Natural killer cell treated with Interleukin-12 subunit alpha and Interleukin-12 subunit beta and Interleukin-15 and Interleukin-18, amount 100 ng/mL, for 72 hours (primary cell): Measurements from ENCODE around the gene CEMIP. TPM values are rescaled to one million over a fixed set of nuclear protein-coding genes. Genes with fewer than 3 reads are reported as not detected.

Source experiments
- ATAC-seq, 2 donors: fragments of 150-1000 bp; cut with Tn5 transposase in 1 of 2; sonication (Bioruptor Pico), chemical (Tn5 transposase) in 1 of 2; 2 replicates each; pipeline ENCODE4 v1.10.0; 2021
- DNase-seq: peaks from one replicate; pipeline ENCODE4 v3.0.0; 2022; ENCODE audit warnings: low spot score
- H3K27ac Mint-ChIP-seq, 2 donors: 1 replicate in 1 of 2; 2 replicates in 1 of 2; pipeline ENCODE4 v1.8.0; 2022; ENCODE audit warnings: mixed read lengths in 2 of 2, mild to moderate bottlenecking in 1 of 2, moderate library complexity in 1 of 2
- H3K27me3 Mint-ChIP-seq, 2 donors: 1 replicate in 1 of 2; 2 replicates in 1 of 2; pipeline ENCODE4 v1.8.0; 2022; ENCODE audit warnings: mixed read lengths in 2 of 2
- H3K36me3 Mint-ChIP-seq: one replicate; pipeline ENCODE4 v1.8.0; 2022; ENCODE audit warnings: mixed read lengths
- H3K4me1 Mint-ChIP-seq, 2 donors: 1 replicate in 1 of 2; 2 replicates in 1 of 2; pipeline ENCODE4 v1.8.0; 2022; ENCODE audit warnings: low read depth in 2 of 2, mixed read lengths in 2 of 2, mild to moderate bottlenecking in 1 of 2
- H3K4me3 Mint-ChIP-seq: one replicate; pipeline ENCODE4 v1.8.0; 2022; ENCODE audit warnings: mixed read lengths
- H3K9me3 Mint-ChIP-seq: 2 replicates; pipeline ENCODE4 v1.8.0; 2022; ENCODE audit warnings: mixed read lengths
- total RNA-seq, 2 donors: library from RNA; stranded (reverse); gene quantifications; one replicate each; pipeline ENCODE4 v1.2.3, GENCODE V29; 2022

CEMIP gene
- total RNA-seq, 2 donors from 2014 or later, result 0.19 to 0.50 TPM

DNA sequence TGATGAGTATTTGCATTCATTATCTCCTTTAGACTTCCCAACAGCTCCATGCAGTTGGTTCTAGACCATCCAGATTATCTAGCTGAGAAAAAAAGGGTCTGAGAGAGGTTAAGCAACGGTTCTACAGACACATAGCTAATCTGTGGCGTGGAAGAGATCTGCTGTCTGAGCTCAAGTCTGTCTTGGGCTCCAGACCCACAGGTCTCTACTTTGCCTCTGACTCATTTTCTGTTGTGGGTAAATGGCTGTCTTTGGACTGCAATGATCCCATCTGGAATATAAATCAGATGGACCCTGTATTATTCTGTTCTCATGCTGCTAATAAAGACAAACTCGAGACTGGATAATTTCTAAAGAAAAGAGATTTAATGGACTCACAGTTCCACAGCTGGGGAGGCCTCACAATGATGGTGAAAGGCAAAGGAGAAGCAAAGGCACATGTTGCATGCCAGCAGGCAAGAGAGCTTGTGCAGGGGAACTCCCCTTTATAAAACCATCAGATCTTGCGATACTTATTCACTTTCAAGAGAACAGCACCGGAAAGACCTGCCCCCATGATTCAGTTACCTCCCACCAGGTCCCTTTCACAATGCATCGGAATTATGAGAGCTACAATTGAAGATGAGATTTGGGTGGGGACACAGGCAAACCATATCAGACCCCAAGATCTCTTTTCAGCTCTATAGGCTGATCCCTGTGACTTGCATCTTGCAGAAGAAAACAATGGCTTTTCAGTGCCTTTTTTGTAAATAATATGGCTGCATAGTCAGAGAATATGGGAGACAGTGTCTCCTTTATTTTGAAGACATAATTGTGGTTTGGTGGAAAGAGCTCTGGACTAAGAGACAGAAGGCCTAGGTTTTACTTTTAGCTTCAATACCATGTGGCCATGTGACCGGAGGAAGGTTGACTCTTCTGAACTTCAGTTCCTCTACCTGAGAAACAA lies 24.7 kb downstream of the CEMIP start:
- no peaks in the 10 kb centered on the region for H3K9me3 Mint-ChIP-seq
- H3K27ac Mint-ChIP-seq, result no peak overlapping the region
- no peaks in the 10 kb centered on the region for H3K4me1 Mint-ChIP-seq
- DNase-seq, result no peak
- ATAC-seq, result no peak
- no peaks in the 10 kb centered on the region for H3K36me3 Mint-ChIP-seq
- no peak overlapping the region for H3K4me3 Mint-ChIP-seq
- peaks cover 12 to 40% of the 10 kb centered on the region in 2 donors for H3K27me3 Mint-ChIP-seq

- DNase-seq (no peak), ATAC-seq (no peak)
- Mint-ChIP-seq H3K27ac (no peak overlapping the region), H3K9me3 (no peaks in the 10 kb centered on the region), H3K4me1 (no peaks in the 10 kb centered on the region), H3K36me3 (no peaks in the 10 kb centered on the region), H3K4me3 (no peak overlapping the region), H3K27me3 (peaks cover 12 to 40% of the 10 kb centered on the region in 2 donors)
These were observed 25.9 kb downstream of the CEMIP start for GRCh38 chr15:80804970-80805495.

GRCh38 chr15:80811781-80812315 lies 32.7 kb downstream of the CEMIP start:
- no peaks in the 10 kb centered on the region for H3K9me3 Mint-ChIP-seq
- H3K4me1 Mint-ChIP-seq, result no peaks in the 10 kb centered on the region
- H3K4me3 Mint-ChIP-seq, result no peak overlapping the region
- no peaks in the 10 kb centered on the region for H3K36me3 Mint-ChIP-seq
- DNase-seq (no peak), ATAC-seq (no peak)
- H3K27me3 Mint-ChIP-seq, result peaks cover 13 to 29% of the 10 kb centered on the region in 2 donors
- no peak overlapping the region for H3K27ac Mint-ChIP-seq

DNA sequence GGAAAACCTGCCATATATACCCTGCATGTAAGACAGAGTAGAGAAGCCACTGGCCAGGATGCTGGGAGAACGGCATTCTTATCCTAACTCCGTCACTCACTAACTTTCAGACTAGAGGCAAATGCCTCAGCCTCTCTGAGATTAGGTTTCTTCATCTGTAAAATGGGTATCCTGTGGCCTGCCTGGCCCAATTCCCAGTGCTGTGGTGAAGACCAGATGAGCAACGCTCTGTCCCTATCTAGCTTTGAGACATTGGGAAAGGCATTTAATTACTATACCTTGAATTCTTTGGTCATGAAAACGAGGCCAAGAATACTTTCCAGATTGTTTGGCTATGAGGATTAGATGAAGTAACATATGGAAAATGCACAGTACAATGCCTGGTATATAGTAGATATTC lies 35.9 kb downstream of the CEMIP start:
- DNase-seq, result no peak
- Mint-ChIP-seq H3K27me3 (peaks cover 15 to 28% of the 10 kb centered on the region in 2 donors), H3K9me3 (no peaks in the 10 kb centered on the region), H3K27ac (no peak overlapping the region), H3K36me3 (no peaks in the 10 kb centered on the region), H3K4me1 (no peaks in the 10 kb centered on the region), H3K4me3 (no peak overlapping the region)
- no peak for ATAC-seq

- Mint-ChIP-seq H3K4me3 (no peak overlapping the region), H3K36me3 (no peaks in the 10 kb centered on the region), H3K4me1 (no peaks in the 10 kb centered on the region), H3K27me3 (peaks cover 13 to 24% of the 10 kb centered on the region in 2 donors), H3K27ac (no peak overlapping the region), H3K9me3 (no peaks in the 10 kb centered on the region)
- DNase-seq (no peak), ATAC-seq (no peak)
These were observed 37.0 kb downstream of the CEMIP start for GRCh38 chr15:80816049-80816653.

DNA sequence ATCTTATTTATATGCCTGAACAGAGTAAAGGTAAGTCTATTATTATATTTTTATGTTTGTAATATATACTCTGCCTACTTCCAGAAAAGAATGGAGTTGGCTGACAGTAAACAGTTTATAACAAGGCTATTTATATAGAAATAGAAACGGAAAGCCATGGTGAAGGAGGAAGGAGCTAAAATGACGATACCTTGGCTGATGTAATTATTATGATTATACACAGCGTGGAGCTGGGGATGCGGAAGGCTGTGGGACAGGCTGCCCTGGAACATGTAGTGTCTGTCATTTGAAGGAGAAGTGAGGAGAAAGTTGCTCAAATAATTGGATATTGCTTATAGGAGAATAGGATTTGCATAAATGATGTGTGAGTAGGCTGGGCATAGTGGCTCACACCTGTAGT lies 37.8 kb downstream of the CEMIP start:
- H3K4me1 Mint-ChIP-seq, result no peaks in the 10 kb centered on the region
- no peak overlapping the region for H3K4me3 Mint-ChIP-seq
- DNase-seq (no peak), ATAC-seq (no peak)
- H3K36me3 Mint-ChIP-seq, result no peaks in the 10 kb centered on the region
- no peak overlapping the region for H3K27ac Mint-ChIP-seq
- no peaks in the 10 kb centered on the region for H3K9me3 Mint-ChIP-seq
- peaks cover 16 to 28% of the 10 kb centered on the region in 2 donors for H3K27me3 Mint-ChIP-seq

DNA sequence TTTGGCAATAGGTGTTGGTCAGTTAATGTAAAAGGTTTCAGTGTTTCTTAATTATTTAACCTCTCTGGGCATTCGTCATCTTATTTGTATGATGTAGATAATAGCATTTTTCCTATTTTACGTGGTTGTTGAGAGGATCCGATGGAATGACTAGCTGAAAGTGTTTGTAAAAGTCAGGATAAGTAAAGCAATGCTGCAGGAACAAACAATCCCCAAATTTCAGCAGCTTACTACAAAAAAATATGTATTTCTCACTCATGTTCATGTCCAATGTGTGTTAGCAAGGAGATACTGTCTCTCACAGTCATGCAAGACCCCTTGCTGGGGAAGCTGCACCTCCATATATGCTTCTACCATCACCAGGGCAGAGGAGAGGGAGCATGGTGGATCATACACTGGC lies 38.7 kb downstream of the CEMIP start:
- ATAC-seq (no peak), DNase-seq (no peak)
- H3K27ac Mint-ChIP-seq, result no peak overlapping the region
- peaks cover 16 to 28% of the 10 kb centered on the region in 2 donors for H3K27me3 Mint-ChIP-seq
- H3K4me1 Mint-ChIP-seq, result no peaks in the 10 kb centered on the region
- H3K4me3 Mint-ChIP-seq, result no peak overlapping the region
- H3K9me3 Mint-ChIP-seq, result no peaks in the 10 kb centered on the region
- no peaks in the 10 kb centered on the region for H3K36me3 Mint-ChIP-seq

DNA sequence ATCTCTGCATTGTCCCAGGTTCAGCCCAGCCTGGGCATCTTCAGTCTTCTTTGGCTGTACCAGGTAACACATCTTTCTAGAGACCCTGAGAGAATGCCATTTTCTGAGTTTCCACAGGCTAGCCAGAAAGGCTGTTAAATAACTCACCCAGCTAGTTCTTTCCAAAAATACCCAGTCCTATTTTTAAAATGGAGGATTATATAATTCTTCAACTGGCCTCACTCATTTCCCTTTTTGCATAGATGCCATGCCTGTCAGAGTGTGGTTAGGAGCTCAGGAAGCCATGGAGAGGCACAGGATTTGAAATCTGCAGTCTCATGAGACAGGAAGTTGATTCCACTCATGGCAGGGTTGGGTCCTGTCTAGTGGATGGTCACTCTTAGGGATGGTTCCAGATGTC lies 39.8 kb downstream of the CEMIP start:
- Mint-ChIP-seq H3K4me3 (no peak overlapping the region), H3K9me3 (no peaks in the 10 kb centered on the region), H3K27me3 (peaks cover 16 to 28% of the 10 kb centered on the region in 2 donors), H3K27ac (no peak overlapping the region), H3K36me3 (no peaks in the 10 kb centered on the region), H3K4me1 (no peaks in the 10 kb centered on the region)
- DNase-seq (no peak), ATAC-seq (no peak)

DNA sequence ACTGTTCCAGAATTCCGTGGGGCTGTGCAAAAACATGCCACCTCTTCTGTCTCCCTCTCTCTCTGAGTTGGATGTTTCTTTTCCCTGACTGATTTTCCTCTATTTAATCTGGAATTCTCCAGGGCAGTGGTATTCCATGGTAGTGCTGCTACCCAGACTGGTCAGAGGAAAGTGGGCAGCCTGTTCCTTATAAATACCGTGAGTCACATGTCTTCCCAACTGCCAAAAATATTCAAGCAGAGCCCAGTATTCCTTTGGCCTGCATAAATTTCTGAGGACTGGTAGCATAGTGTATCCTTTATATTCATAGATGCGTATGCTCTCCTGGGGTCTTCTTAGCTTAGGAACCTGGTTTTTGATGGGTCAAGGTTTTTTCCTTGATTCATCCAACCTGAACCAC lies 40.9 kb downstream of the CEMIP start:
- DNase-seq (no peak), ATAC-seq (no peak)
- Mint-ChIP-seq H3K27ac (no peak overlapping the region), H3K36me3 (no peaks in the 10 kb centered on the region), H3K9me3 (no peaks in the 10 kb centered on the region), H3K4me3 (no peak overlapping the region), H3K4me1 (no peaks in the 10 kb centered on the region), H3K27me3 (peaks cover 16 to 28% of the 10 kb centered on the region in 2 donors)

DNA sequence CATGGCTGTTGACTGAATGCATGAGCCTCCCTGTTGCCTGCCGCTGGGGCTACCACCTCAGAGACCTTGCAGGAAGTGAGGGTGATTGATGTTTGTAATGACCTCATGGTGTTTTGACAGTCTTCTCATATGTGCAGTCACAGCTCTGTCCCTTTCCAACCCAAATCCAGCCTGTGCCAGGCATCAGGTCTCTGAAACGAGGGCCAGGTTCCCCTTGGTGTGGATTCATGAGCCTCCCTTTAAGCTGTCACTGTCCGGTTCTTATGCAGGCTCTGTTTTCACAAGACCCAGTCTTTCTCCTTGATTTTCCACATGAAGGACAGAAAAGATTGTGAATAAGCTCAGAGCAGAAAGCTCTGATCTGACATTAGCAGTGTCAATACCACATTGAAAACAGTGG lies 43.1 kb downstream of the CEMIP start:
- DNase-seq, result no peak
- no peaks in the 10 kb centered on the region for H3K9me3 Mint-ChIP-seq
- H3K36me3 Mint-ChIP-seq, result no peaks in the 10 kb centered on the region
- no peak overlapping the region for H3K4me3 Mint-ChIP-seq
- no peaks in the 10 kb centered on the region for H3K4me1 Mint-ChIP-seq
- no peak for ATAC-seq
- H3K27me3 Mint-ChIP-seq, result peaks cover 8 to 18% of the 10 kb centered on the region in 2 donors
- H3K27ac Mint-ChIP-seq, result no peak overlapping the region

- Mint-ChIP-seq H3K4me1 (no peaks in the 10 kb centered on the region), H3K27ac (no peak overlapping the region), H3K9me3 (no peaks in the 10 kb centered on the region), H3K4me3 (no peak overlapping the region), H3K36me3 (no peaks in the 10 kb centered on the region), H3K27me3 (peaks cover 7 to 14% of the 10 kb centered on the region in 2 donors)
- DNase-seq, result no peak
- ATAC-seq, result no peak
These were observed 43.5 kb downstream of the CEMIP start for GRCh38 chr15:80822676-80823075.

DNA sequence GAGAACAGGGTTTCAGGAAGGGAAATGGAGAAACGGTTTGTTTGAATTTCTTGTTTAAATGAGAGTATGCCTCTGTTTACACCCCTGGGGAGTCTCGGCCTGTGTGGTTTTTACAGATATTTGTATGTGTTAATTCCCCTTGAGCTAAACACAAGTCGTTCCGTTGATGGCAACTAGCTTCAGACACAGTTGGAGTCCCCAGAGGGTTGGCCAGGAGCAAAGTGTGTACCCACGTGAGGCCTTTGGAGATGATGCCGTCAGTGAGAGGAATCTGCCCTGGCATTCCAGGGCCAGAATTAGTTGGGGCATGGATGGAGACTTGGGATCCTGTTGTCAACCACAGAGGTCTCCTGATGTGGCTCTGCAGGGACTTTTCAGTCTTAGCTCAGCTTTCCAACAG lies 44.0 kb downstream of the CEMIP start:
- Mint-ChIP-seq H3K27me3 (peaks cover 7 to 10% of the 10 kb centered on the region in 2 donors), H3K4me1 (no peaks in the 10 kb centered on the region)

GRCh38 chr15:80823995-80824394 lies 44.8 kb downstream of the CEMIP start:
- Mint-ChIP-seq H3K4me3 (no peak overlapping the region), H3K27me3 (peaks cover 7 to 8% of the 10 kb centered on the region in 2 donors), H3K27ac (no peak overlapping the region), H3K36me3 (no peaks in the 10 kb centered on the region), H3K4me1 (no peaks in the 10 kb centered on the region), H3K9me3 (no peaks in the 10 kb centered on the region)
- ATAC-seq (no peak), DNase-seq (no peak)

More for the DNA sequence above, 44.0 kb downstream of the CEMIP start:
- H3K36me3 Mint-ChIP-seq, result no peaks in the 10 kb centered on the region
- ATAC-seq, result no peak
- no peak overlapping the region for H3K4me3 Mint-ChIP-seq
- DNase-seq, result no peak
- H3K27ac Mint-ChIP-seq, result no peak overlapping the region
- H3K9me3 Mint-ChIP-seq, result no peaks in the 10 kb centered on the region
